Measurements from ENCODE around the gene TMEM223. TPM values are rescaled to one million over a fixed set of nuclear protein-coding genes. Genes with fewer than 3 reads are reported as not detected.
"Not testable (repeated sequence)": the region's sequence is repeated elsewhere in the genome, so short reads cannot be mapped to it uniquely, and the experiment has no call there.

Gene TMEM223
- polyA plus RNA-seq, 4 donors: 15.7 to 31.6 (median 17.5) TPM

GRCh38 chr11:62831520-62832335 lies 39.9 kb upstream of the TMEM223 start, which contains the start of gene STX5:
Gene STX5, minus strand, starts transcription at chr11:62832051. Its CDS starts 808 bp downstream, at chr11:62831243.
- DNase-seq (peak; percentile 99 to 100), FAIRE-seq (no peak)
- peaks cover 2 to 17% (median 2%) of the 10 kb centered on the region in 3 donors for H3K4me1 ChIP-seq (ENCODE audit: control insufficient read depth in 3 of 3, insufficient read depth in 2 of 3, low read depth in 1 of 3, low read length in 2 of 3)
- peak within 1 kb of the TSS; percentile 96 to 99 (median 96) for H3K27ac ChIP-seq (ENCODE audit: low read depth in 1 of 3, low read length in 2 of 3)
- no peaks in the 10 kb centered on the region for H3K27me3 ChIP-seq (ENCODE audit: control insufficient read depth in 3 of 3, insufficient read depth in 3 of 3, low read length in 3 of 3)
- WGBS, 3 donors: 0 to 1% (median 0%) methylated on average over 55 to 65 of the region's 65 CpGs
- H3K4me3 ChIP-seq (ENCODE audit: low read depth in 1 of 3, low read length in 3 of 3): peak within 1 kb of the TSS; percentile 84 to 99 (median 98)
- no peaks in the 10 kb centered on the region for H3K9me3 ChIP-seq (ENCODE audit: control insufficient read depth in 2 of 2, insufficient read depth in 1 of 2, low read depth in 1 of 2, low read length in 1 of 2)
- peaks cover 5 to 58% (median 15%) of the 10 kb centered on the region in 3 donors for H3K36me3 ChIP-seq (ENCODE audit: control insufficient read depth in 3 of 3, insufficient read depth in 2 of 3, low read depth in 1 of 3, low read length in 3 of 3)

- WGBS, 3 donors: 1 to 2% (median 1%) methylated on average over 27 to 33 of the region's 33 CpGs
- Histone ChIP-seq H3K36me3 (ENCODE audit: control insufficient read depth in 3 of 3, insufficient read depth in 2 of 3, low read depth in 1 of 3, low read length in 3 of 3) (peaks cover 7 to 60% (median 15%) of the 10 kb centered on the region in 3 donors), H3K27ac (ENCODE audit: low read depth in 1 of 3, low read length in 2 of 3) (peak overlapping the region; percentile 81 to 99 (median 96)), H3K4me1 (ENCODE audit: control insufficient read depth in 3 of 3, insufficient read depth in 2 of 3, low read depth in 1 of 3, low read length in 2 of 3) (peaks cover 2 to 17% (median 2%) of the 10 kb centered on the region in 3 donors), H3K27me3 (ENCODE audit: control insufficient read depth in 3 of 3, insufficient read depth in 3 of 3, low read length in 3 of 3) (no peaks in the 10 kb centered on the region), H3K9me3 (ENCODE audit: control insufficient read depth in 2 of 2, insufficient read depth in 1 of 2, low read depth in 1 of 2, low read length in 1 of 2) (no peaks in the 10 kb centered on the region), H3K4me3 (ENCODE audit: low read depth in 1 of 3, low read length in 3 of 3) (peak overlapping the region; percentile 84 to 99 (median 98))
- DNase-seq (no peak), FAIRE-seq (no peak)
Observed at GRCh38 chr11:62830904-62831519, 39.2 kb upstream of the TMEM223 start.

GRCh38 chr11:62828130-62828529 lies 36.3 kb upstream of the TMEM223 start:
- not testable (repeated sequence) for H3K9me3 ChIP-seq (ENCODE audit: control insufficient read depth in 2 of 2, insufficient read depth in 1 of 2, low read depth in 1 of 2, low read length in 1 of 2); H3K4me1 ChIP-seq (ENCODE audit: control insufficient read depth in 3 of 3, insufficient read depth in 2 of 3, low read depth in 1 of 3, low read length in 2 of 3); H3K27ac ChIP-seq (ENCODE audit: low read depth in 1 of 3, low read length in 2 of 3); FAIRE-seq; H3K4me3 ChIP-seq (ENCODE audit: low read depth in 1 of 3, low read length in 3 of 3); H3K27me3 ChIP-seq (ENCODE audit: control insufficient read depth in 3 of 3, insufficient read depth in 3 of 3, low read length in 3 of 3); DNase-seq
- 95 to 96% (median 96%) methylated on average over 8 of the region's 8 CpGs for WGBS, 3 donors
- H3K36me3 ChIP-seq (ENCODE audit: control insufficient read depth in 3 of 3, insufficient read depth in 2 of 3, low read depth in 1 of 3, low read length in 3 of 3): peaks cover 22 to 62% (median 30%) of the 10 kb centered on the region in 3 donors

GRCh38 chr11:62823677-62824076 lies 31.9 kb upstream of the TMEM223 start:
- DNase-seq: no peak
- H3K4me3 ChIP-seq (ENCODE audit: low read depth in 1 of 3, low read length in 3 of 3): no peak overlapping the region
- H3K27ac ChIP-seq (ENCODE audit: low read depth in 1 of 3, low read length in 2 of 3): no peak overlapping the region
- H3K27me3 ChIP-seq (ENCODE audit: control insufficient read depth in 3 of 3, insufficient read depth in 3 of 3, low read length in 3 of 3): no peaks in the 10 kb centered on the region
- no peaks in the 10 kb centered on the region for H3K4me1 ChIP-seq (ENCODE audit: control insufficient read depth in 3 of 3, insufficient read depth in 2 of 3, low read depth in 1 of 3, low read length in 2 of 3)
- WGBS, 3 donors: 84 to 91% (median 86%) methylated on average over 3 of the region's 3 CpGs
- H3K36me3 ChIP-seq (ENCODE audit: control insufficient read depth in 3 of 3, insufficient read depth in 2 of 3, low read depth in 1 of 3, low read length in 3 of 3): peaks cover 26 to 81% (median 36%) of the 10 kb centered on the region in 3 donors
- no peak for FAIRE-seq
- no peaks in the 10 kb centered on the region for H3K9me3 ChIP-seq (ENCODE audit: control insufficient read depth in 2 of 2, insufficient read depth in 1 of 2, low read depth in 1 of 2, low read length in 1 of 2)

- H3K4me1 ChIP-seq (ENCODE audit: control insufficient read depth in 3 of 3, insufficient read depth in 2 of 3, low read depth in 1 of 3, low read length in 2 of 3): no peaks in the 10 kb centered on the region
- H3K36me3 ChIP-seq (ENCODE audit: control insufficient read depth in 3 of 3, insufficient read depth in 2 of 3, low read depth in 1 of 3, low read length in 3 of 3): peaks cover 4 to 58% (median 7%) of the 10 kb centered on the region in 3 donors
- FAIRE-seq: no peak
- no peaks in the 10 kb centered on the region for H3K27me3 ChIP-seq (ENCODE audit: control insufficient read depth in 3 of 3, insufficient read depth in 3 of 3, low read length in 3 of 3)
- no peak overlapping the region for H3K4me3 ChIP-seq (ENCODE audit: low read depth in 1 of 3, low read length in 3 of 3)
- no peak overlapping the region for H3K27ac ChIP-seq (ENCODE audit: low read depth in 1 of 3, low read length in 2 of 3)
- H3K9me3 ChIP-seq (ENCODE audit: control insufficient read depth in 2 of 2, insufficient read depth in 1 of 2, low read depth in 1 of 2, low read length in 1 of 2): no peaks in the 10 kb centered on the region
- DNase-seq: no peak
- 93 to 94% (median 93%) methylated on average over 4 of the region's 4 CpGs for WGBS, 3 donors
Observed at GRCh38 chr11:62817129-62817528, 25.3 kb upstream of the TMEM223 start.

GRCh38 chr11:62816557-62816956 lies 24.8 kb upstream of the TMEM223 start:
- no peak for FAIRE-seq
- Histone ChIP-seq H3K4me1 (ENCODE audit: control insufficient read depth in 3 of 3, insufficient read depth in 2 of 3, low read depth in 1 of 3, low read length in 2 of 3) (no peaks in the 10 kb centered on the region), H3K27ac (ENCODE audit: low read depth in 1 of 3, low read length in 2 of 3) (no peak overlapping the region), H3K9me3 (ENCODE audit: control insufficient read depth in 2 of 2, insufficient read depth in 1 of 2, low read depth in 1 of 2, low read length in 1 of 2) (no peaks in the 10 kb centered on the region), H3K4me3 (ENCODE audit: low read depth in 1 of 3, low read length in 3 of 3) (no peak overlapping the region), H3K36me3 (ENCODE audit: control insufficient read depth in 3 of 3, insufficient read depth in 2 of 3, low read depth in 1 of 3, low read length in 3 of 3) (peaks cover 4 to 53% (median 6%) of the 10 kb centered on the region in 3 donors), H3K27me3 (ENCODE audit: control insufficient read depth in 3 of 3, insufficient read depth in 3 of 3, low read length in 3 of 3) (no peaks in the 10 kb centered on the region)
- no peak for DNase-seq
- WGBS, 3 donors: 86 to 92% (median 91%) methylated on average over 8 of the region's 8 CpGs

GRCh38 chr11:62811659-62812058 lies 19.9 kb upstream of the TMEM223 start:
- no peak overlapping the region for H3K27ac ChIP-seq (ENCODE audit: low read depth in 1 of 3, low read length in 2 of 3)
- peaks cover 0 to 30% (median 2%) of the 10 kb centered on the region in 3 donors for H3K36me3 ChIP-seq (ENCODE audit: control insufficient read depth in 3 of 3, insufficient read depth in 2 of 3, low read depth in 1 of 3, low read length in 3 of 3)
- no peaks in the 10 kb centered on the region for H3K9me3 ChIP-seq (ENCODE audit: control insufficient read depth in 2 of 2, insufficient read depth in 1 of 2, low read depth in 1 of 2, low read length in 1 of 2)
- H3K27me3 ChIP-seq (ENCODE audit: control insufficient read depth in 3 of 3, insufficient read depth in 3 of 3, low read length in 3 of 3): no peaks in the 10 kb centered on the region
- no peak for FAIRE-seq
- no peak for DNase-seq
- no peaks in the 10 kb centered on the region for H3K4me1 ChIP-seq (ENCODE audit: control insufficient read depth in 3 of 3, insufficient read depth in 2 of 3, low read depth in 1 of 3, low read length in 2 of 3)
- H3K4me3 ChIP-seq (ENCODE audit: low read depth in 1 of 3, low read length in 3 of 3): no peak overlapping the region
- WGBS, 3 donors: 69 to 86% (median 83%) methylated on average over 2 of the region's 2 CpGs

GRCh38 chr11:62810748-62811147 lies 18.9 kb upstream of the TMEM223 start:
- Histone ChIP-seq H3K4me3 (ENCODE audit: low read depth in 1 of 3, low read length in 3 of 3) (no peak overlapping the region), H3K27ac (ENCODE audit: low read depth in 1 of 3, low read length in 2 of 3) (no peak overlapping the region), H3K36me3 (ENCODE audit: control insufficient read depth in 3 of 3, insufficient read depth in 2 of 3, low read depth in 1 of 3, low read length in 3 of 3) (peaks cover 0 to 35% (median 0%) of the 10 kb centered on the region in 3 donors), H3K9me3 (ENCODE audit: control insufficient read depth in 2 of 2, insufficient read depth in 1 of 2, low read depth in 1 of 2, low read length in 1 of 2) (no peaks in the 10 kb centered on the region), H3K27me3 (ENCODE audit: control insufficient read depth in 3 of 3, insufficient read depth in 3 of 3, low read length in 3 of 3) (no peaks in the 10 kb centered on the region), H3K4me1 (ENCODE audit: control insufficient read depth in 3 of 3, insufficient read depth in 2 of 3, low read depth in 1 of 3, low read length in 2 of 3) (peaks cover 0 to 5% (median 0%) of the 10 kb centered on the region in 3 donors)
- DNase-seq: no peak
- 15 to 44% (median 20%) methylated on average over 1 of the region's 1 CpG for WGBS, 3 donors
- no peak for FAIRE-seq
